Activated CD4-positive, alpha-beta T cell treated with anti-CD3 and anti-CD28 coated beads for 36 hours (primary cell): ENCODE results near the gene DST. TPM values are rescaled to one million over a fixed set of nuclear protein-coding genes. Genes with fewer than 3 reads are reported as not detected.

Experiments
- ATAC-seq: fragments of 200-7000 bp; cut with Tn5 transposase; one replicate; pipeline ENCODE4 v1.10.0; 2021; ENCODE audit warnings: mild to moderate bottlenecking, moderate library complexity
- CTCF ChIA-PET: fragments of 350-600 bp; sonication (Branson Sonifier 250); formaldehyde crosslinking; loops from one replicate; lab custom pipeline; 2021; ENCODE audit warnings: antibody characterized with exemption; lab: Charles Lee
- POLR2A ChIA-PET: fragments of 350-600 bp; sonication (Branson Sonifier 250); formaldehyde crosslinking; loops from one replicate; lab custom pipeline; 2021; ENCODE audit warnings: antibody characterized with exemption, inconsistent platforms; lab: Charles Lee
- DNase-seq: peaks from one replicate; pipeline ENCODE4 v3.0.0-alpha.2; 2020
- H3K27ac Mint-ChIP-seq: one replicate; pipeline ENCODE4 v1.8.0; 2021; ENCODE audit warnings: mixed read lengths
- H3K27me3 Mint-ChIP-seq: one replicate; pipeline ENCODE4 v1.8.0; 2021; ENCODE audit warnings: mixed read lengths
- H3K36me3 Mint-ChIP-seq: one replicate; pipeline ENCODE4 v1.8.0; 2021; ENCODE audit warnings: low read depth, mixed read lengths
- H3K4me1 Mint-ChIP-seq: one replicate; pipeline ENCODE4 v1.8.0; 2021; ENCODE audit warnings: mixed read lengths
- H3K4me3 Mint-ChIP-seq: one replicate; pipeline ENCODE4 v1.8.0; 2021; ENCODE audit warnings: mild to moderate bottlenecking, moderate library complexity, mixed read lengths
- H3K9me3 Mint-ChIP-seq: one replicate; pipeline ENCODE4 v1.8.0; 2021; ENCODE audit warnings: low read depth, mixed read lengths
- intact Hi-C, 2 experiments: fragments of 100-400 bp; cut with DNase I in 1 of 2; cut with micrococcal nuclease in 1 of 2; formaldehyde crosslinking; loops; one replicate each; pipeline versions ENCODE4 v1.14.2 to v1.15.1; 2022 to 2024; cut with DNase I, micrococcal nuclease
- total RNA-seq, 2 experiments: library from RNA; stranded (reverse); gene quantifications; one replicate each; pipeline ENCODE4 v1.2.3, GENCODE V29; 2021

Gene DST
- total RNA-seq, 2 experiments from 2014 or later, result 6.7 to 6.8 TPM

- Mint-ChIP-seq H3K4me1 (no peaks in the 10 kb centered on the region), H3K9me3 (no peaks in the 10 kb centered on the region), H3K27ac (no peak overlapping the region), H3K27me3 (no peaks in the 10 kb centered on the region), H3K4me3 (no peak overlapping the region), H3K36me3 (no peaks in the 10 kb centered on the region)
- no peak for DNase-seq
- intact Hi-C loops, result no loop called here
- no peak for ATAC-seq
- ChIA-PET POLR2A (no interaction called here), CTCF (interaction anchor here (0.5 to 1.0 kb wide), 2 partner anchors 12 to 69 kb away, joined by 3 read pairs; no protein-coding TSS in a partner anchor)
Measured at GRCh38 chr6:56444855-56445254, 197.8 kb downstream of the DST start.

- Mint-ChIP-seq H3K9me3 (peaks cover 3% of the 10 kb centered on the region), H3K27ac (no peak overlapping the region), H3K4me3 (no peak overlapping the region), H3K4me1 (no peaks in the 10 kb centered on the region), H3K36me3 (no peaks in the 10 kb centered on the region), H3K27me3 (peaks cover 5% of the 10 kb centered on the region)
- DNase-seq (no peak), ATAC-seq (no peak)
- intact Hi-C loops, result no loop called here
- CTCF ChIA-PET, result interaction anchor here (0.6 kb wide), 1 partner anchor 16 kb away, joined by 3 read pairs; no protein-coding TSS in a partner anchor
- POLR2A ChIA-PET, result no interaction called here
Measured at GRCh38 chr6:56440551-56440981, 202.1 kb downstream of the DST start.

GRCh38 chr6:56437171-56437900, 205.4 kb downstream of the DST start:
- POLR2A ChIA-PET, result no interaction called here
- H3K27me3 Mint-ChIP-seq, result peaks cover 5% of the 10 kb centered on the region
- CTCF ChIA-PET, result no interaction called here
- DNase-seq (no peak), ATAC-seq (no peak)
- H3K9me3 Mint-ChIP-seq, result peaks cover 7% of the 10 kb centered on the region
- H3K4me1 Mint-ChIP-seq, result no peaks in the 10 kb centered on the region
- H3K36me3 Mint-ChIP-seq, result no peaks in the 10 kb centered on the region
- H3K4me3 Mint-ChIP-seq, result no peak overlapping the region
- intact Hi-C loops, result no loop called here
- no peak overlapping the region for H3K27ac Mint-ChIP-seq

- H3K27ac Mint-ChIP-seq, result no peak overlapping the region
- ChIA-PET CTCF (interaction anchor here (0.5 kb wide), 1 partner anchor 13 kb away, joined by 3 read pairs; no protein-coding TSS in a partner anchor), POLR2A (no interaction called here)
- ATAC-seq (no peak), DNase-seq (no peak)
- H3K36me3 Mint-ChIP-seq, result no peaks in the 10 kb centered on the region
- intact Hi-C loops, result no loop called here
- no peaks in the 10 kb centered on the region for H3K4me1 Mint-ChIP-seq
- peaks cover 5% of the 10 kb centered on the region for H3K27me3 Mint-ChIP-seq
- H3K9me3 Mint-ChIP-seq, result peaks cover 8% of the 10 kb centered on the region
- no peak overlapping the region for H3K4me3 Mint-ChIP-seq
Measured at GRCh38 chr6:56435754-56436153, 206.9 kb downstream of the DST start.

- no peaks in the 10 kb centered on the region for H3K4me1 Mint-ChIP-seq
- no peaks in the 10 kb centered on the region for H3K36me3 Mint-ChIP-seq
- ATAC-seq (no peak), DNase-seq (no peak)
- POLR2A ChIA-PET, result no interaction called here
- H3K9me3 Mint-ChIP-seq, result peaks cover 8% of the 10 kb centered on the region
- no peak overlapping the region for H3K4me3 Mint-ChIP-seq
- intact Hi-C loops, result no loop called here
- peaks cover 5% of the 10 kb centered on the region for H3K27me3 Mint-ChIP-seq
- no peak overlapping the region for H3K27ac Mint-ChIP-seq
- CTCF ChIA-PET, result interaction anchor here (0.5 kb wide), 1 partner anchor 13 kb away, joined by 3 read pairs; no protein-coding TSS in a partner anchor
Measured at GRCh38 chr6:56435326-56435725, 207.4 kb downstream of the DST start.

DNA sequence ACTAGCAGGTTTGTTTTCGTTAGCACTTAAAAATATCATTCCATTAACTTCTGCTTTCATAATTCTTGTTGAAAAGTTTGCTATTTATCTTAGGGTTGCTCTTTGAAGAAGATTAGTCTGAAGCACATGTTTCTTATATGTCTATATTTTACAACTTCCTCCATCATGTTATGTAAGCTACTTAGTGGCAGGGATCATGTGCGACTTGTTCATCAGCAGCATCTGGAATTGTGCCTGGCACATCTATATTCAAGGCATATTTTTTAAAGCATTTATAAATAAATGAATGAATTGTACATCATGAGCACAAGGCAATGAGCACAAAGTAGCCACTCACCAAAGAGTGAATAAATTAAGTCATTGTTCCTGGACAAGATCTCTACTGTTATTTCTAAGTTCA, 208.1 kb downstream of the DST start:
- ChIA-PET CTCF (no interaction called here), POLR2A (no interaction called here)
- intact Hi-C loops, result no loop called here
- H3K4me1 Mint-ChIP-seq, result no peaks in the 10 kb centered on the region
- H3K9me3 Mint-ChIP-seq, result peaks cover 9% of the 10 kb centered on the region
- H3K36me3 Mint-ChIP-seq, result no peaks in the 10 kb centered on the region
- H3K27me3 Mint-ChIP-seq, result peaks cover 5% of the 10 kb centered on the region
- no peak overlapping the region for H3K4me3 Mint-ChIP-seq
- H3K27ac Mint-ChIP-seq, result no peak overlapping the region
- no peak for ATAC-seq
- no peak for DNase-seq

GRCh38 chr6:56433119-56433518, 209.6 kb downstream of the DST start:
- H3K27me3 Mint-ChIP-seq, result peaks cover 5% of the 10 kb centered on the region
- no peak overlapping the region for H3K4me3 Mint-ChIP-seq
- peaks cover 6% of the 10 kb centered on the region for H3K9me3 Mint-ChIP-seq
- ATAC-seq (no peak), DNase-seq (no peak)
- POLR2A ChIA-PET, result no interaction called here
- H3K27ac Mint-ChIP-seq, result no peak overlapping the region
- no peaks in the 10 kb centered on the region for H3K36me3 Mint-ChIP-seq
- no peaks in the 10 kb centered on the region for H3K4me1 Mint-ChIP-seq
- intact Hi-C loops, result no loop called here
- CTCF ChIA-PET, result no interaction called here

DNA sequence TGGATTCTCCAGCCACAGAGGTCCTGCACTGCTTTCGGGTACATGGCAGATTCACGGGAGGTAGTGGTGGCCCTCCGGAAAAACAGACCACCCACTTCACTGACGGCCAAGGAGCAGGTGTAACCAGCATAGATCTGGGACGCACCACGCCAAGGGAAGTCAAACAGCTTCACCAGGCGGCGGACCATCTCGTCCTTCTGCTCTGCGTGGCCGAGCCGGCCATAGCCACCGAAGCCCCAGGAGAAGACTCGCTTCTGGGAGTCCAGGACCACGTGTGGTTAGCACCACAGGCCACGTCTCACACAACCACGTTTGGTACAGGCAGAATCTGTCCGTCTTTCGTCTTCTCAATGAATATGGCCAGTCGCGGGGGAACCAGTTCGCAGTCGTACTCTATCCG, 210.5 kb downstream of the DST start:
- H3K27me3 Mint-ChIP-seq, result peaks cover 8% of the 10 kb centered on the region
- ChIA-PET CTCF (no interaction called here), POLR2A (no interaction called here)
- no peak overlapping the region for H3K27ac Mint-ChIP-seq
- H3K4me3 Mint-ChIP-seq, result no peak overlapping the region
- H3K9me3 Mint-ChIP-seq, result peaks cover 6% of the 10 kb centered on the region
- H3K4me1 Mint-ChIP-seq, result no peaks in the 10 kb centered on the region
- no peak for DNase-seq
- intact Hi-C loops, result no loop called here
- no peak for ATAC-seq
- no peaks in the 10 kb centered on the region for H3K36me3 Mint-ChIP-seq

DNA sequence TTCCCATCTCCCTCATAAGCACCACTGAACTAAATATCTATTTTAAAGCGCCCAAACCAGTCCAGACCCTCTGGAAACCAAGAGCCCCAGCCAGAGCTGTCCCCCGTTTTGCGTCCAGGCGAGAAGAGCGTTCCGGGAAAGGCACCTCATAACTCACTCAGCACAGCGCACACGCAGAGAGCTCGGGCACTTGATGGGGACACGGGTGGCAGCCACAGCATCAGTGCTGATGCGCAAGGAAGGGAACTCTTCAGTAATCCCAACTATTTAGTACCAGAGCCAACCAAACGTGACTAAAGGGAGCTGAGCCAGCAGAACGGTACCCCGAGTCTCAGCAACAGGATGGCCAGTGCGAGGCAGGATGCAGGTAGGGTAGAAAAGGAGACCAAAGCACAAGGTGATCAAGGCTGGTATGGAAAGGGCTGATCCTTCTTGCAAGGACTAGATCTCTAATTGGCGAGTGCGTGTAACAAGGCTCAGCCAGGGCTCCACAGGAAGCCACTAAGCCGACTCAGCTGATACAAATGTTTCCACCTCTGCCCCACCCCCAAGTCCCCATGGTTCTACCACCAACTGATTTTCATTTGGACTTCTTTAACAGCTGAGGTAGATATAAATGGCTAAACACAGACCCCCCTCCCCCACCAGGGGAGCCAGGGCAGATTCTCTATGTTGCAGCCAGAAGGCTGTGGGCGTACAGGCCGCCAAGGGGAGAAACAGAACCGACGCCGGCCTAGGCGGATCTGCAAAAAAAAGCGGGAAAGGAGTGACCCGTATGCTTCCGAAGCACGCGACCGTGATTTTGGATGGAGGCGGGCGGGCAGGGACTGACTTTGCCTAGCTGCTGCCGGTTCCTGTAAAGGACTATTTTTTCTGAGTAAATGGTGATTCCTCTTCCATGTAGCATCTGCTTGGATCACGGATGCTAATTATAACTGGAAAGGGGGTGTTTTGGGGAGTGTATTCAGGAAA, 211.8 kb downstream of the DST start:
- ATAC-seq, result no peak
- Mint-ChIP-seq H3K36me3 (no peaks in the 10 kb centered on the region), H3K27ac (no peak overlapping the region), H3K9me3 (peaks cover 6% of the 10 kb centered on the region), H3K4me1 (no peaks in the 10 kb centered on the region), H3K27me3 (peaks cover 7% of the 10 kb centered on the region), H3K4me3 (no peak overlapping the region)
- ChIA-PET CTCF (no interaction called here), POLR2A (no interaction called here)
- DNase-seq, result no peak
- intact Hi-C loops, result no loop called here

- DNase-seq, result no peak
- no peak for ATAC-seq
- Mint-ChIP-seq H3K36me3 (no peaks in the 10 kb centered on the region), H3K27ac (no peak overlapping the region), H3K4me3 (no peak overlapping the region), H3K9me3 (no peaks in the 10 kb centered on the region), H3K27me3 (peaks cover 12% of the 10 kb centered on the region), H3K4me1 (no peaks in the 10 kb centered on the region)
- ChIA-PET POLR2A (no interaction called here), CTCF (interaction anchor here (0.7 kb wide), 1 partner anchor 16 kb away, joined by 3 read pairs; no protein-coding TSS in a partner anchor)
- intact Hi-C loops, result no loop called here
Measured at GRCh38 chr6:56424542-56425083, 218.1 kb downstream of the DST start.

- no peaks in the 10 kb centered on the region for H3K4me1 Mint-ChIP-seq
Measured at GRCh38 chr6:56424064-56424463, 218.6 kb downstream of the DST start.

More at GRCh38 chr6:56424064-56424463, 218.6 kb downstream of the DST start:
- POLR2A ChIA-PET, result no interaction called here
- CTCF ChIA-PET, result interaction anchor here (0.6 kb wide), 1 partner anchor 287 kb away, joined by 4 read pairs; no protein-coding TSS in a partner anchor
- DNase-seq (no peak), ATAC-seq (no peak)
- intact Hi-C loops, result no loop called here
- Mint-ChIP-seq H3K4me3 (no peak overlapping the region), H3K9me3 (no peaks in the 10 kb centered on the region), H3K27ac (no peak overlapping the region), H3K36me3 (no peaks in the 10 kb centered on the region), H3K27me3 (peaks cover 12% of the 10 kb centered on the region)
